HepG2 (cell line): Measurements from ENCODE around the gene TPM1. TPM values are rescaled to one million over a fixed set of nuclear protein-coding genes. Genes with fewer than 3 reads are reported as not detected.

Source experiments
- ATAC-seq: fragments of 200-7000 bp; cut with Tn5 transposase; 3 replicates; pipeline ENCODE4 v1.9.1; 2020; ENCODE audit warnings: mild to moderate bottlenecking, moderate library complexity
- BruUV-seq: library from RNA; stranded (reverse); fragments of 400-500 nt; replicated peaks from 2 replicates; lab custom pipeline; 2021; lab: Mats Ljungman, UMichigan
- CTCF ChIA-PET: fragments of 300-600 bp; formaldehyde crosslinking; extraction: SDS; loops from one replicate; lab custom pipeline; 2021; ENCODE audit warnings: low total read pairs, inconsistent platforms, low intra/inter-chr PET ratio; lab: Yijun Ruan, JAX
- POLR2A ChIA-PET: fragments of 350-600 bp; sonication (Branson Sonifier 250); formaldehyde crosslinking; loops from one replicate; lab custom pipeline; 2020; ENCODE audit warnings: antibody characterized with exemption, inconsistent platforms; lab: Yijun Ruan, JAX
- DNase-seq: peaks from one replicate; pipeline ENCODE4 v3.0.0-alpha.2; 2015; ENCODE audit warnings: low spot score
- FAIRE-seq: peaks from 3 replicates; lab custom pipeline; 2011; peaks lifted over from hg19 to GRCh38; lab: Jason Lieb, UNC
- H2AFZ ChIP-seq: one replicate; pipeline ENCODE4 v1.6.1; 2011; ENCODE audit warnings: low read length, inconsistent platforms
- H3K27ac ChIP-seq: fragments of 300-600 bp; 3 replicates; pipeline ENCODE4 v1.8.0; 2011; ENCODE audit warnings: mixed run types, mild to moderate bottlenecking, mixed read lengths, low read length, inconsistent platforms; ENCODE audit not compliant: insufficient read depth; ENCODE audit errors: extremely low read length
- H3K27me3 ChIP-seq, 2 experiments: fragments of 200-600 bp in 1 of 2; 2 replicates in 1 of 2; 3 replicates in 1 of 2; pipeline versions ENCODE4 v1.6.0 to v1.8.0; 2011; ENCODE audit warnings: low read length in 2 of 2, mild to moderate bottlenecking in 2 of 2, moderate library complexity in 2 of 2, inconsistent platforms in 1 of 2; ENCODE audit not compliant: insufficient read depth in 2 of 2, control insufficient read depth in 1 of 2
- H3K36me3 ChIP-seq, 2 experiments: fragments of 200-600 bp in 1 of 2; replicated peaks in 1 of 2; 2 replicates in 1 of 2; 3 replicates in 1 of 2; pipeline versions ENCODE4 v1.5.1 to v1.8.0; 2011; ENCODE audit warnings: low read length in 2 of 2, inconsistent platforms in 1 of 2; ENCODE audit not compliant: insufficient read depth in 2 of 2, control insufficient read depth in 1 of 2
- H3K4me1 ChIP-seq: 2 replicates; pipeline ENCODE4 v1.5.1; 2012; ENCODE audit warnings: low read length, inconsistent platforms; ENCODE audit not compliant: insufficient read depth
- H3K4me2 ChIP-seq: 2 replicates; pipeline ENCODE4 v1.6.0; 2011; ENCODE audit warnings: low read depth, low read length, inconsistent platforms
- H3K4me3 ChIP-seq, 3 experiments: fragments of 200-600 bp in 1 of 3; sonication (generic), shearing (Covaris generic) in 1 of 3; replicated peaks in 1 of 3; 2 replicates each; pipeline ENCODE4 v1.5.1; 2011 to 2016; ENCODE audit warnings: low read length in 3 of 3, inconsistent platforms in 2 of 3, low read depth in 2 of 3, mild to moderate bottlenecking in 2 of 3, control low read depth in 1 of 3, mixed read lengths in 1 of 3; ENCODE audit not compliant: insufficient read depth in 1 of 3
- H3K79me2 ChIP-seq: one replicate; pipeline ENCODE4 v1.6.1; 2011; ENCODE audit warnings: low read length, inconsistent platforms; ENCODE audit not compliant: insufficient read depth
- H3K9ac ChIP-seq: 2 replicates; pipeline ENCODE4 v1.6.0; 2011; ENCODE audit warnings: mild to moderate bottlenecking, low read depth, low read length, inconsistent platforms; ENCODE audit not compliant: insufficient read depth
- H3K9me3 ChIP-seq: 2 replicates; pipeline ENCODE4 v1.5.1; 2012; ENCODE audit warnings: mild to moderate bottlenecking, low read length
- H4K20me1 ChIP-seq: 2 replicates; pipeline ENCODE4 v1.6.0; 2011; ENCODE audit warnings: inconsistent platforms, mild to moderate bottlenecking, low read length, moderate library complexity; ENCODE audit not compliant: insufficient read depth
- FOXK2 ChIP-seq: fragments of 450-650 bp; IDR thresholded peaks from 2 replicates; pipeline ENCODE4 v1.6.1; 2016
- MAFF ChIP-seq: IDR thresholded peaks from 2 replicates; pipeline ENCODE4 v1.6.1; 2011; ENCODE audit warnings: low read depth, low read length, improper control_type of control experiment
- MAFK ChIP-seq, 2 experiments: IDR thresholded peaks in 1 of 2; conservative IDR thresholded peaks in 1 of 2; 2 replicates each; pipeline ENCODE4 v1.6.1; 2011; ENCODE audit warnings: improper control_type of control experiment in 2 of 2, low read length in 2 of 2
- NCOR1 ChIP-seq: fragments of 200-600 bp; sonication (generic); IDR thresholded peaks from 2 replicates; pipeline ENCODE4 v1.7.0; 2017; ENCODE audit warnings: antibody characterized with exemption, low read length, borderline replicate concordance
- PBX3 ChIP-seq: sonication (generic); formaldehyde crosslinking; IDR thresholded peaks from 2 replicates; pipeline ENCODE4 v1.8.1; 2023; ENCODE audit warnings: missing genetic modification reagents, inconsistent platforms, borderline replicate concordance
- RARA ChIP-seq: IDR thresholded peaks from 2 replicates; pipeline ENCODE4 v1.6.1; 2016; ENCODE audit warnings: missing genetic modification reagents, missing compliant biosample characterization
- RXRB ChIP-seq: IDR thresholded peaks from 2 replicates; pipeline ENCODE4 v1.6.1; 2016; ENCODE audit warnings: borderline replicate concordance, missing genetic modification reagents, missing compliant biosample characterization
- SALL1 ChIP-seq: sonication (generic); formaldehyde crosslinking; IDR thresholded peaks from 2 replicates; pipeline ENCODE4 v1.8.0; 2022; ENCODE audit warnings: mild to moderate bottlenecking, missing genetic modification reagents
- SOX13 ChIP-seq, 3 experiments: fragments of 450-650 bp in 1 of 3; sonication (generic) in 1 of 3; formaldehyde crosslinking in 1 of 3; IDR thresholded peaks in 2 of 3; conservative IDR thresholded peaks in 1 of 3; 2 replicates each; pipeline versions ENCODE4 v1.5.0 to v1.6.1; 2016 to 2020; ENCODE audit warnings: antibody characterized with exemption in 1 of 3, mild to moderate bottlenecking in 1 of 3, missing compliant biosample characterization in 1 of 3, missing genetic modification reagents in 1 of 3, moderate library complexity in 1 of 3
- SYNCRIP ChIP-seq: fragments of 200-400 bp; formaldehyde crosslinking; IDR thresholded peaks from 2 replicates; pipeline ENCODE4 v1.6.1; 2018; ENCODE audit warnings: mild to moderate bottlenecking, low read depth, low read length; ENCODE audit not compliant: insufficient read depth
- THAP7 ChIP-seq: sonication (generic); formaldehyde crosslinking; IDR thresholded peaks from 2 replicates; pipeline ENCODE4 v1.8.1; 2023; ENCODE audit warnings: mild to moderate bottlenecking, missing genetic modification reagents
- ZNF710 ChIP-seq: sonication (generic); formaldehyde crosslinking; IDR thresholded peaks from 2 replicates; pipeline ENCODE4 v1.5.0; 2020; ENCODE audit warnings: mild to moderate bottlenecking, missing genetic modification reagents, borderline replicate concordance
- WGBS: methylation state at CpG from one replicate; pipeline ENCODE4 v1.1.6; 2017; ENCODE audit warnings: low lambda C conversion rate; 5-methylcytosine and 5-hydroxymethylcytosine counted together
- in situ Hi-C: cut with HindIII; loops from 2 replicates; pipeline ENCODE4 v1.10.0; 2017; ENCODE audit warnings: low pct_unique_long_range_greater_than_20kb; ENCODE audit not compliant: extremely low pct_ligation_motif_present
- intact Hi-C: fragments of 100-400 bp; cut with micrococcal nuclease; formaldehyde crosslinking; loops from one replicate; pipeline ENCODE4 v1.10.0; 2022; ENCODE audit not compliant: unreplicated experiment
- polyA plus RNA-seq, 8 experiments: library from polyadenylated mRNA; depleted of rRNA in 3 of 8; stranded (reverse) in 7 of 8; unstranded in 1 of 8; fragments of >200 nt; fragmentation: Illumina TruSeq in 4 of 8; extraction: Trizol in 4 of 8; gene quantifications; 2 replicates each; pipeline versions ENCODE4 v1.2.1 to v1.2.3, GENCODE V29; 2011 to 2016; ENCODE audit warnings: low read depth in 4 of 8, missing spikeins in 1 of 8, mixed read lengths in 1 of 8; ENCODE audit not compliant: insufficient read depth in 1 of 8
- total RNA-seq, 5 experiments: library from RNA; depleted of rRNA; stranded (reverse); fragments of >200 nt; fragmentation: Illumina TruSeq; extraction: Trizol; gene quantifications; 2 replicates each; pipeline ENCODE4 v1.2.3, GENCODE V29; 2016; ENCODE audit warnings: low read depth in 1 of 5

The TPM1 gene
- total and polyA plus RNA-seq, 2 of the 13 experiments (the other 11 are each of a cell fraction or from before 2014, with no cell fraction given), result 98.9 to 109 TPM

- TF ChIP-seq ZNF710 (CRISPR knock-in tag), result peak; percentile 47; the same call in 1 of the 2 replicates
These were observed 6.5 kb downstream of the TPM1 start (continued) for GRCh38 chr15:63048776-63049665.

GRCh38 chr15:63049783-63050371 is 7.3 kb downstream of the TPM1 start:
- Histone ChIP-seq H3K4me3 (peak overlapping the region; percentile 67 to 86 (median 80); a peak in 5 of 6 replicates), H3K27me3 (no peaks in the 10 kb centered on the region), H3K4me1 (peaks cover 87% of the 10 kb centered on the region), H3K9me3 (no peaks in the 10 kb centered on the region), H2AFZ (no peak overlapping the region), H3K36me3 (no peaks in the 10 kb centered on the region), H3K79me2 (peaks cover 55% of the 10 kb centered on the region), H3K4me2 (peak overlapping the region; percentile 96), H3K9ac (peak overlapping the region; percentile 76; the same call in 1 of the 2 replicates), H4K20me1 (no peaks in the 10 kb centered on the region), H3K27ac (peak overlapping the region; percentile 67)
- POLR2A ChIA-PET, result interaction anchor here (0.8 to 3.5 kb wide), 4 partner anchors 24 to 108 kb away, joined by 3 to 42 read pairs (median 26); partner anchors contain the start of gene RPS27L
- BruUV-seq, result no TSS peak
- WGBS, result 57% methylated on average over 8 of the region's 8 CpGs
- ATAC-seq, result no peak
- CTCF ChIA-PET, result no interaction called here
- no peak for FAIRE-seq
- in situ Hi-C loops (loop anchor here (5.0 kb wide), 3 partner anchors 42 to 268 kb away; no protein-coding TSS in a partner anchor), intact Hi-C loops (loop anchor here (5.0 to 10.0 kb wide), 3 partner anchors 55 to 232 kb away; partner anchors contain the start of gene RPS27L)
- DNase-seq, result peak; percentile 56
- TF ChIP-seq FOXK2, result no peak
- peak; percentile 40; the same call in 1 of the 2 replicates for TF ChIP-seq SALL1
- TF ChIP-seq SOX13 (IDR thresholded peaks at IDR 0.05), result no peak
- peak in 1 of 2 experiments; percentile 14; a peak in 1 of 4 replicates for TF ChIP-seq SOX13 (CRISPR knock-in tag; conservative IDR thresholded peaks at IDR 0.05 in 1 of 2, IDR thresholded peaks at IDR 0.05 in 1 of 2)
- TF ChIP-seq RXRB (CRISPR knock-in tag), result peak; percentile 33; the same call in 1 of the 2 replicates
- TF ChIP-seq MAFK (conservative IDR thresholded peaks at IDR 0.05 in 1 of 2, IDR thresholded peaks at IDR 0.05 in 1 of 2; ENCODE audit: low read length in 2 of 2), result peak; percentile 79 to 80; a peak in 3 of 4 replicates
- no peak for TF ChIP-seq PBX3 (CRISPR knock-in tag)
- TF ChIP-seq RARA, result peak; percentile 69
- TF ChIP-seq MAFF, result peak; percentile 67
- TF ChIP-seq NCOR1, result peak; percentile 42; the same call in 1 of the 2 replicates
- TF ChIP-seq SYNCRIP, result no peak
- TF ChIP-seq THAP7 (CRISPR knock-in tag), result no peak
